Chondrocyte (in vitro differentiated cells): Measurements from ENCODE around the gene LRCH3. TPM values are rescaled to one million over a fixed set of nuclear protein-coding genes. Genes with fewer than 3 reads are reported as not detected.

ENCODE experiments used
- DNase-seq: peaks from one replicate; pipeline ENCODE4 v3.0.0; 2021; ENCODE audit warnings: mixed read lengths, low spot score
- H3K27ac Mint-ChIP-seq: one replicate; pipeline ENCODE4 v1.8.0; 2021; ENCODE audit warnings: mild to moderate bottlenecking, moderate library complexity, mixed read lengths; ENCODE audit not compliant: unreplicated experiment
- H3K27me3 Mint-ChIP-seq: 2 replicates; pipeline ENCODE4 v1.8.0; 2021; ENCODE audit warnings: low read depth, mixed read lengths
- H3K36me3 Mint-ChIP-seq: 2 replicates; pipeline ENCODE4 v1.8.0; 2021; ENCODE audit warnings: low read depth, mixed read lengths
- H3K4me1 Mint-ChIP-seq: 2 replicates; pipeline ENCODE4 v1.8.0; 2021; ENCODE audit warnings: low read depth, mild to moderate bottlenecking, mixed read lengths
- H3K4me3 Mint-ChIP-seq: one replicate; pipeline ENCODE4 v1.8.0; 2021; ENCODE audit warnings: mild to moderate bottlenecking, moderate library complexity, mixed read lengths; ENCODE audit not compliant: unreplicated experiment
- H3K9me3 Mint-ChIP-seq: 2 replicates; pipeline ENCODE4 v1.8.0; 2021; ENCODE audit warnings: low read depth, mixed read lengths
- CTCF ChIP-seq: fragments of 200-600 bp; sonication (generic); IDR thresholded peaks from 2 replicates; pipeline ENCODE4 v1.5.0; 2021; ENCODE audit warnings: antibody characterized with exemption, mild to moderate bottlenecking, moderate library complexity
- total RNA-seq: library from RNA; stranded (reverse); gene quantifications from 3 replicates; pipeline ENCODE4 v1.2.1, GENCODE V29; 2021

LRCH3 gene
- total RNA-seq, 1 donor from 2014 or later, result 49.8 TPM

GRCh38 chr3:197835509-197835908 lies 44.5 kb downstream of the LRCH3 start:
- TF ChIP-seq CTCF, result no peak
- DNase-seq, result no peak
- Mint-ChIP-seq H3K4me1 (no peaks in the 10 kb centered on the region), H3K27me3 (no peaks in the 10 kb centered on the region), H3K36me3 (peaks cover 25% of the 10 kb centered on the region), H3K4me3 (no peak overlapping the region), H3K9me3 (no peaks in the 10 kb centered on the region), H3K27ac (no peak overlapping the region)

GRCh38 chr3:197836244-197836643 lies 45.2 kb downstream of the LRCH3 start:
- Mint-ChIP-seq H3K36me3 (peaks cover 25% of the 10 kb centered on the region), H3K27ac (no peak overlapping the region), H3K9me3 (no peaks in the 10 kb centered on the region), H3K27me3 (no peaks in the 10 kb centered on the region), H3K4me3 (no peak overlapping the region), H3K4me1 (no peaks in the 10 kb centered on the region)
- no peak for TF ChIP-seq CTCF
- DNase-seq, result no peak

GRCh38 chr3:197837282-197837681 lies 46.2 kb downstream of the LRCH3 start:
- H3K36me3 Mint-ChIP-seq, result peaks cover 24% of the 10 kb centered on the region
- H3K4me3 Mint-ChIP-seq, result no peak overlapping the region
- H3K4me1 Mint-ChIP-seq, result no peaks in the 10 kb centered on the region
- no peaks in the 10 kb centered on the region for H3K27me3 Mint-ChIP-seq
- no peaks in the 10 kb centered on the region for H3K9me3 Mint-ChIP-seq
- no peak for TF ChIP-seq CTCF
- no peak overlapping the region for H3K27ac Mint-ChIP-seq
- DNase-seq, result no peak

- no peak for DNase-seq
- H3K4me3 Mint-ChIP-seq, result no peak overlapping the region
- H3K36me3 Mint-ChIP-seq, result peaks cover 37% of the 10 kb centered on the region
- TF ChIP-seq CTCF, result no peak
- no peaks in the 10 kb centered on the region for H3K9me3 Mint-ChIP-seq
- H3K27me3 Mint-ChIP-seq, result no peaks in the 10 kb centered on the region
- no peak overlapping the region for H3K27ac Mint-ChIP-seq
- no peaks in the 10 kb centered on the region for H3K4me1 Mint-ChIP-seq
Measured at GRCh38 chr3:197841789-197842188, 50.7 kb downstream of the LRCH3 start.

GRCh38 chr3:197846491-197846890 lies 55.4 kb downstream of the LRCH3 start:
- Mint-ChIP-seq H3K9me3 (no peaks in the 10 kb centered on the region), H3K4me3 (no peak overlapping the region), H3K27ac (no peak overlapping the region), H3K27me3 (no peaks in the 10 kb centered on the region), H3K36me3 (peaks cover 43% of the 10 kb centered on the region), H3K4me1 (no peaks in the 10 kb centered on the region)
- TF ChIP-seq CTCF, result no peak
- no peak for DNase-seq
